ENCODE data around the gene MRPS24.

DNA sequence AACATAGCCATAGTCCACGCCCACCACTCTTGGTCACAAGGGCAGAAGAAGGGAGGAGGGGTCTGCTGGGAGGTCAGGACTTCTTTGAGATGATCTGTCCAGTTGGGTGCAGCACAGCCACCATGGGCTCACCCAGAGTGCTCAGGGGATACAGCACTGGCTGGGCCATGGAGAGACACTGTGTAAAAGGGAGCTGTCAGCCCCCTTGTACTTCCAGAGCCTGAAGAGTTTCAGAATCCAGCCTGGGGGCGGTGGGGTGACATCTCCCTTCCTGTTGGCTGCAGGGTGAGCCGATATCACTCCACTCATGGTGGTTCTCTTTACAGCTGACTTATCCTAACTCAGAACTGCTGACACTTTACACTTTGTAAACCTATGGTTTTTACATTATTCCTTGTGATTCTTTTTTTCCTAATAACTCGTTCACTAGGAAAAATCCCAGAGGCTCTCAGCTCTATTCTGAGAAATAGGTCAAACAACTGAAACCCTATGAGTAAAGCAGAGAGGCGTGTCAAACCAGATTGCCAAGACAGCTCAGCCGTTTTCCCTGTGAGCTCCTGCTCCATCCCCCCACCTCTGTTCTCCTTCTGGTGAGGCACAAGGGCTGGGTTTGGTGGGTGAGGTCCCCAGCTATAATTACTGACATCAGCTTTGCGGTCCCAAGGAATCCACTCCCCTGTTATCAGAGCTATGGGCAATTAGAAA is 3.2 kb upstream of the MRPS24 start:
- no peak for TF ChIP-seq POLR2A (IDR thresholded peaks at IDR 0.05)
- no peak for TF ChIP-seq CTCF (IDR thresholded peaks at IDR 0.05)

Data from lower leg skin (tissue), 3 donors.